HCT116 (cell line): ENCODE measurements around the gene INPP5E. TPM values are rescaled to one million over a fixed set of nuclear protein-coding genes. Genes with fewer than 3 reads are reported as not detected.

Source experiments
- ATAC-seq: fragments of 200-7000 bp; cut with Tn5 transposase; 2 replicates; pipeline ENCODE4 v1.9.1; 2020; ENCODE audit warnings: mild to moderate bottlenecking, moderate library complexity
- BruUV-seq: library from RNA; stranded (reverse); fragments of 400-500 nt; replicated peaks from 2 replicates; lab custom pipeline; 2021; lab: Mats Ljungman, UMichigan
- CTCF ChIA-PET: fragments of 300-600 bp; sonication (Branson Sonifier 250); formaldehyde crosslinking; loops from one replicate; lab custom pipeline; 2021; ENCODE audit warnings: antibody characterized with exemption; lab: Charles Lee
- POLR2A ChIA-PET: fragments of 300-600, 350-600 bp; sonication (Branson Sonifier 250); formaldehyde crosslinking; loops from one replicate; lab custom pipeline; 2021; ENCODE audit warnings: antibody characterized with exemption; lab: Charles Lee
- RAD21 ChIA-PET, 2 experiments: fragments of 300-600 bp; sonication (Branson Sonifier 250); formaldehyde crosslinking; loops; one replicate each; lab custom pipeline; 2023; ENCODE audit warnings: low total read pairs in 2 of 2; ENCODE audit not compliant: uncharacterized antibody in 2 of 2, unreplicated experiment in 2 of 2, low non-redundant PET in 1 of 2; lab: Charles Lee
- DNase-seq: peaks from one replicate; pipeline ENCODE4 v3.0.0-alpha.2; 2010; ENCODE audit warnings: low read depth, low spot score
- H2AFZ ChIP-seq: fragments of 200-600 bp; shearing (Covaris generic), sonication (generic); 2 replicates; pipeline ENCODE4 v1.6.1; 2017; ENCODE audit warnings: low read depth, mixed run types, mixed read lengths, antibody characterized with exemption, low read length; ENCODE audit not compliant: poor library complexity, severe bottlenecking
- H3K27ac ChIP-seq: 2 replicates; pipeline ENCODE4 v1.5.1; 2012; ENCODE audit warnings: low read depth, low read length
- H3K27me3 ChIP-seq: fragments of 200-600 bp; sonication (generic); 2 replicates; pipeline ENCODE4 v1.6.1; 2016; ENCODE audit warnings: mixed run types, low read length, mixed read lengths; ENCODE audit not compliant: insufficient read depth
- H3K36me3 ChIP-seq, 2 experiments: fragments of 200-500 bp in 1 of 2; fragments of 200-600 bp in 1 of 2; sonication (Bioruptor generic) in 1 of 2; sonication (generic) in 1 of 2; 2 replicates each; pipeline versions ENCODE4 v1.5.1 to v1.6.1; 2014 to 2016; ENCODE audit warnings: low read length in 2 of 2, inconsistent platforms in 1 of 2, mixed read lengths in 1 of 2, mixed run types in 1 of 2; ENCODE audit not compliant: insufficient read depth in 2 of 2, control insufficient read depth in 1 of 2
- H3K4me1 ChIP-seq, 2 experiments: fragments of 200-600 bp in 1 of 2; sonication (generic) in 1 of 2; 2 replicates each; pipeline versions ENCODE4 v1.5.1 to v1.6.1; 2012 to 2017; ENCODE audit warnings: low read length in 2 of 2, inconsistent platforms in 1 of 2, mild to moderate bottlenecking in 1 of 2, mixed read lengths in 1 of 2, mixed run types in 1 of 2, moderate library complexity in 1 of 2; ENCODE audit not compliant: insufficient read depth in 2 of 2, control insufficient read depth in 1 of 2
- H3K4me2 ChIP-seq: fragments of 200-600 bp; sonication (generic); 2 replicates; pipeline ENCODE4 v1.6.1; 2017; ENCODE audit warnings: mixed run types, low read length, mixed read lengths
- H3K4me3 ChIP-seq, 2 experiments: fragments of 200-600 bp in 1 of 2; sonication (generic) in 1 of 2; replicated peaks in 1 of 2; 2 replicates each; pipeline ENCODE4 v1.5.1; 2011 to 2016; ENCODE audit warnings: low read length in 2 of 2, control low read depth in 1 of 2, low read depth in 1 of 2, mild to moderate bottlenecking in 1 of 2, mixed read lengths in 1 of 2, mixed run types in 1 of 2
- H3K79me2 ChIP-seq: fragments of 200-600 bp; sonication (generic); 2 replicates; pipeline ENCODE4 v1.6.1; 2017; ENCODE audit warnings: mild to moderate bottlenecking, mixed run types, low read length, moderate library complexity, mixed read lengths; ENCODE audit not compliant: insufficient read depth
- H3K9ac ChIP-seq: fragments of 200-600 bp; sonication (generic); 2 replicates; pipeline ENCODE4 v1.6.1; 2016; ENCODE audit warnings: low read length, mixed read lengths
- H3K9me2 ChIP-seq: fragments of 200-600 bp; sonication (generic), shearing (Covaris generic); 2 replicates; pipeline ENCODE4 v1.6.1; 2017; ENCODE audit warnings: mixed run types, mild to moderate bottlenecking, moderate library complexity; ENCODE audit not compliant: insufficient read depth
- H3K9me3 ChIP-seq, 2 experiments: fragments of 200-500 bp in 1 of 2; fragments of 200-600 bp in 1 of 2; sonication (Bioruptor generic) in 1 of 2; sonication (generic) in 1 of 2; 2 replicates each; pipeline ENCODE4 v1.6.1; 2014 to 2017; ENCODE audit warnings: low read length in 2 of 2, mixed read lengths in 2 of 2, inconsistent platforms in 1 of 2, low read depth in 1 of 2, mild to moderate bottlenecking in 1 of 2, mixed run types in 1 of 2, moderate library complexity in 1 of 2; ENCODE audit not compliant: control insufficient read depth in 1 of 2, insufficient read depth in 1 of 2
- H4K20me1 ChIP-seq: fragments of 200-600 bp; sonication (generic), shearing (Covaris generic); 2 replicates; pipeline ENCODE4 v1.6.1; 2017; ENCODE audit warnings: mixed run types, mild to moderate bottlenecking, moderate library complexity; ENCODE audit not compliant: insufficient read depth
- ELF1 ChIP-seq: IDR thresholded peaks from 2 replicates; pipeline ENCODE4 v1.6.1; 2012; ENCODE audit warnings: low read depth, borderline replicate concordance
- EZH2phosphoT487 ChIP-seq: fragments of 200-600 bp; IDR thresholded peaks from 2 replicates; pipeline ENCODE4 v1.6.1; 2018; ENCODE audit warnings: antibody characterized with exemption, borderline replicate concordance
- TCF7L2 ChIP-seq: IDR thresholded peaks from 2 replicates; pipeline ENCODE4 v1.7.0; 2011; ENCODE audit warnings: borderline replicate concordance, inconsistent platforms; ENCODE audit not compliant: insufficient read depth, insufficient read length; ENCODE audit errors: extremely low read depth
- intact Hi-C: fragments of 100-400 bp; cut with micrococcal nuclease; formaldehyde crosslinking; loops from 2 replicates; pipeline ENCODE4 v1.10.0; 2022
- total RNA-seq: library from RNA; stranded (reverse); gene quantifications from one replicate; pipeline ENCODE4 v1.2.1, GENCODE V29; 2021; ENCODE audit not compliant: unreplicated experiment
- TF ChIP-seq, protein P1 (sequence below): IDR thresholded peaks from 2 replicates; pipeline ENCODE4 v1.6.1; 2012; ENCODE audit warnings: low read depth
- TF ChIP-seq, protein P2 (sequence below): IDR thresholded peaks from 2 replicates; pipeline ENCODE4 v1.6.1; 2012
- TF ChIP-seq, protein P3 (sequence below): IDR thresholded peaks from 2 replicates; pipeline ENCODE4 v1.6.1; 2012

Gene INPP5E
- total RNA-seq, 1 experiment from 2014 or later, result 23.8 TPM

DNA sequence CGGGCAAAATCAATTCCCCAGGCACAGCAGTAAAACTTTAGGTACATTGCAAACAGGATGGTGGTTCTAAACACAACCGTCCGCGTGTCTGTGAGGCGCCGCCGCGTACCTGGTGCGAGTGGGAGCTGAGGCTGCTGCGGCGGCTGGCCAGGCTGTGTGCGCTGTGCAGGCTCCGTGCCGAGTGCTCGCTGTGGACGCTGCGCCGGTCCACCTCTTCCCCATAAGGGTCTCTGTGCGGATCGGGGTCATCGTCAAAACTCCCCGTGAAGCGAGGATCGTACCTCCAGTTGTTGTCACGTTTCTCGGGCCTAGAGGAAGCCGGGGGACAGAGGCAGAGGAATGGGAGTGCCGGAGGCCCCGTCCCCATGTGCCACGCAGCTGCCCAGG, 26.5 kb upstream of the INPP5E start:
- Histone ChIP-seq H3K4me1 (no peaks in the 10 kb centered on the region), H3K27me3 (no peaks in the 10 kb centered on the region), H3K9me2 (no peaks in the 10 kb centered on the region), H3K27ac (no peak overlapping the region), H3K9ac (no peak overlapping the region), H3K36me3 (peaks cover 64 to 65% of the 10 kb centered on the region in 2 experiments), H4K20me1 (no peaks in the 10 kb centered on the region; the same call in 1 of the 2 replicates), H3K79me2 (peaks cover 33% of the 10 kb centered on the region), H3K4me2 (no peak overlapping the region), H3K9me3 (no peaks in the 10 kb centered on the region), H3K4me3 (no peak overlapping the region), H2AFZ (no peak overlapping the region)
- ChIA-PET POLR2A (no interaction called here), RAD21 (no interaction called here), CTCF (no interaction called here)
- ATAC-seq (no peak), DNase-seq (no peak)
- intact Hi-C loops, result no loop called here
- TF ChIP-seq, protein P1, sequence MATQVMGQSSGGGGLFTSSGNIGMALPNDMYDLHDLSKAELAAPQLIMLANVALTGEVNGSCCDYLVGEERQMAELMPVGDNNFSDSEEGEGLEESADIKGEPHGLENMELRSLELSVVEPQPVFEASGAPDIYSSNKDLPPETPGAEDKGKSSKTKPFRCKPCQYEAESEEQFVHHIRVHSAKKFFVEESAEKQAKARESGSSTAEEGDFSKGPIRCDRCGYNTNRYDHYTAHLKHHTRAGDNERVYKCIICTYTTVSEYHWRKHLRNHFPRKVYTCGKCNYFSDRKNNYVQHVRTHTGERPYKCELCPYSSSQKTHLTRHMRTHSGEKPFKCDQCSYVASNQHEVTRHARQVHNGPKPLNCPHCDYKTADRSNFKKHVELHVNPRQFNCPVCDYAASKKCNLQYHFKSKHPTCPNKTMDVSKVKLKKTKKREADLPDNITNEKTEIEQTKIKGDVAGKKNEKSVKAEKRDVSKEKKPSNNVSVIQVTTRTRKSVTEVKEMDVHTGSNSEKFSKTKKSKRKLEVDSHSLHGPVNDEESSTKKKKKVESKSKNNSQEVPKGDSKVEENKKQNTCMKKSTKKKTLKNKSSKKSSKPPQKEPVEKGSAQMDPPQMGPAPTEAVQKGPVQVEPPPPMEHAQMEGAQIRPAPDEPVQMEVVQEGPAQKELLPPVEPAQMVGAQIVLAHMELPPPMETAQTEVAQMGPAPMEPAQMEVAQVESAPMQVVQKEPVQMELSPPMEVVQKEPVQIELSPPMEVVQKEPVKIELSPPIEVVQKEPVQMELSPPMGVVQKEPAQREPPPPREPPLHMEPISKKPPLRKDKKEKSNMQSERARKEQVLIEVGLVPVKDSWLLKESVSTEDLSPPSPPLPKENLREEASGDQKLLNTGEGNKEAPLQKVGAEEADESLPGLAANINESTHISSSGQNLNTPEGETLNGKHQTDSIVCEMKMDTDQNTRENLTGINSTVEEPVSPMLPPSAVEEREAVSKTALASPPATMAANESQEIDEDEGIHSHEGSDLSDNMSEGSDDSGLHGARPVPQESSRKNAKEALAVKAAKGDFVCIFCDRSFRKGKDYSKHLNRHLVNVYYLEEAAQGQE, result no peak
- TF ChIP-seq, protein P2, sequence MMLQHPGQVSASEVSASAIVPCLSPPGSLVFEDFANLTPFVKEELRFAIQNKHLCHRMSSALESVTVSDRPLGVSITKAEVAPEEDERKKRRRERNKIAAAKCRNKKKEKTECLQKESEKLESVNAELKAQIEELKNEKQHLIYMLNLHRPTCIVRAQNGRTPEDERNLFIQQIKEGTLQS, result no peak
- TF ChIP-seq TCF7L2, result no peak
- no peak for TF ChIP-seq ELF1
- TF ChIP-seq, protein P3, sequence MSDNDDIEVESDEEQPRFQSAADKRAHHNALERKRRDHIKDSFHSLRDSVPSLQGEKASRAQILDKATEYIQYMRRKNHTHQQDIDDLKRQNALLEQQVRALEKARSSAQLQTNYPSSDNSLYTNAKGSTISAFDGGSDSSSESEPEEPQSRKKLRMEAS, result no peak
- no peak for TF ChIP-seq EZH2phosphoT487
- BruUV-seq, result no TSS peak
